Stimulated activated naive B cell treated with anti-CD40 and anti-IgM and Interleukin-4, amounts not matched to agents 10 μg/mL and 1 μg/mL and 100 μg/mL, for 72 hours (primary cell): ENCODE results near the gene EFCAB11.
"Not testable (repeated sequence)": the region's sequence is repeated elsewhere in the genome, so short reads cannot be mapped to it uniquely, and the experiment has no call there.

Experiments used
- ATAC-seq, 2 donors: fragments of 150-1000 bp; cut with Tn5 transposase; replicated peaks; 2 replicates each; pipeline ENCODE4 v1.10.0; 2021; ENCODE audit warnings: moderate library complexity in 1 of 2
- DNase-seq: peaks from one replicate; pipeline ENCODE4 v3.0.0; 2021
- H3K27ac Mint-ChIP-seq: one replicate; pipeline ENCODE4 v1.8.0; 2022; ENCODE audit warnings: mild to moderate bottlenecking, mixed read lengths
- H3K27me3 Mint-ChIP-seq, 2 donors: one replicate each; pipeline ENCODE4 v1.8.0; 2022; ENCODE audit warnings: mixed read lengths in 2 of 2
- H3K36me3 Mint-ChIP-seq, 2 donors: one replicate each; pipeline ENCODE4 v1.8.0; 2022; ENCODE audit warnings: mixed read lengths in 2 of 2, mild to moderate bottlenecking in 1 of 2
- H3K4me1 Mint-ChIP-seq, 2 donors: one replicate each; pipeline ENCODE4 v1.8.0; 2022; ENCODE audit warnings: mixed read lengths in 2 of 2, mild to moderate bottlenecking in 1 of 2
- H3K4me3 Mint-ChIP-seq, 2 donors: one replicate each; pipeline ENCODE4 v1.8.0; 2022; ENCODE audit warnings: mild to moderate bottlenecking in 2 of 2, mixed read lengths in 2 of 2, moderate library complexity in 1 of 2
- H3K9me3 Mint-ChIP-seq, 2 donors: one replicate each; pipeline ENCODE4 v1.8.0; 2022; ENCODE audit warnings: mixed read lengths in 2 of 2, mild to moderate bottlenecking in 1 of 2

EFCAB11 gene

DNA sequence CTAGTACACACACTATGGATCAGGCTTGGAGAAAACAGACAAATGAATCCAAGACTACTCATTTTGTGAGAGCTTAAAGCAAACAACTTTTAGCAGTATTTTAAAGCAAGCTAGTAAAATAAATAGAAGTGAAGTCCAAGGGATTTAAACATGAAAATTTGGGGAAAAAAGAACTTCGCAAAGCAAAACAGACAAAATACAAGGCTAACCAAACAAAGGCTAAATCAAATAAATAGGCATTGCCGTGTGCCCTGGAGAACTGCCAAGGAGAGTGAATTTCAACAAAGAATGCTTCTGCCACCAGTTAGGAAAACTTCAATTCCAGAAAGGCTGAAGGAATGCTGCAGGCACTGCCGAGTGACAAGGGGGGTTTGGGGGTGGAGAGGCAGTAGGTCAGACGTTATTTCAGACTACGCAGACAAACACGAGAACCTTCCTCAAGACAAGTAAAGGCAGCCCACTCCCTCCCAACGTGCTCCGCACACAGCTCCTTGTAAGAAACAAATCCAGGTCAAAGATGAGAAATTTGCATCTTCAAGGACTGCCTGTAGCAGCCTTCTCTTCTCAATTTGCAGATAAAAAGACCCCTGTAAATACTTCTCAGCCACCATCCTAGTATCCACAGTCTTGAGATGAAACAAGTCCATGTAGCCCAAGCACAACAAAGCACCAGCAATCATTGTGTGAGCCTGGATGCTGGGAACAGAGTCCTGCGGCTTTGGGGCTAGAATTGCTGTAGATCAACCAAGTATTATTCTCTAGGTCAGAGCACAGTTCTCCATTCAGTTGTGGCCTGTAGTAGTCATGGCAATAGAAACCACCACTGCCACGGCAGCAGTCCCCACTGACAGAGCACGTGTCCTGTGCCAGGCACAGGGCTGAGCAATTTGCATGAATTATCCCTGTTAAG is 43.3 kb downstream of the EFCAB11 start:
- Mint-ChIP-seq H3K27me3 (no peaks in the 10 kb centered on the region), H3K4me3 (no peak overlapping the region), H3K36me3 (peaks cover 0 to 5% of the 10 kb centered on the region in 2 donors), H3K9me3 (no peaks in the 10 kb centered on the region), H3K27ac (no peak overlapping the region), H3K4me1 (no peaks in the 10 kb centered on the region)
- ATAC-seq (peak in 1 of 2 donors; percentile 38), DNase-seq (no peak)

DNA sequence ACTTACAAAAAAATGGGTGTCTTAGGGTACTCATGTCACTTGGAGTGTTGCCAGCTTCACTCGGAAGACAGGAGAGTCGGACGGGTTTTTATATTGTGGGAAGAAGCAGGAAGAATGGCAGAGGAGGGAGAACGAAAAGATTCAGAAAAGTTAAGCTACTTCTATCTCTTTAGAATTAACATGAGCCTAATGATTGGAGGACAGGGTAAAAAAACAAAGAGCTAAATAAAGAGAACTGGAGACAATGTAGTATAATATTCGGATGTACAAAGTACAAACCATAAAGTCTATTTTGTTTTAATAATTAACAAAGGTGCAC is 43.9 kb downstream of the EFCAB11 start:
- Mint-ChIP-seq H3K4me1 (peaks cover 0 to under 1% of the 10 kb centered on the region in 2 donors), H3K9me3 (no peaks in the 10 kb centered on the region)
- no peak for ATAC-seq

DNA sequence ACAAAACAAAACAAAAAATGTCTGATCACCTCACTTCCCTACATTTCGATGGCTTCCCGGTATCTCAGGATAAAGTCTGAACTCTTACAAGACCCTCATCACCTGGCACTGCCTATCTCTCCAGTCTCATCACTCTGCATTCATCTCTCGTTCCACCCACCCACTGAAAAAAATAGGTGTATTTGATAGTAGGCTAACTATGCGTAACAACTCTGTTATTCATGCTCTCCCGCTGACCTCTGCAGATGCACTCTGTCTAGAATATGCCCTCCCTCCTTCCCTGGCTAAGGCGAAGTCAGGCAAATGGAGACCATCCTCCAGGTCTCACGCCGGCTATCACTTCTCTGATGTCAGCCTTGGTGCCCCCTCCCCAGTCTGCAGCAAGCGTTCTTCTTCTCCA is 44.9 kb downstream of the EFCAB11 start:
- Mint-ChIP-seq H3K27me3 (no peaks in the 10 kb centered on the region), H3K4me3 (no peak overlapping the region), H3K27ac (no peak overlapping the region)

More for the DNA sequence above, 43.9 kb downstream of the EFCAB11 start:
- H3K36me3 Mint-ChIP-seq, result peaks cover 0 to 5% of the 10 kb centered on the region in 2 donors
- H3K4me3 Mint-ChIP-seq, result no peak overlapping the region
- no peak for DNase-seq
- no peaks in the 10 kb centered on the region for H3K27me3 Mint-ChIP-seq
- H3K27ac Mint-ChIP-seq, result no peak overlapping the region

DNA sequence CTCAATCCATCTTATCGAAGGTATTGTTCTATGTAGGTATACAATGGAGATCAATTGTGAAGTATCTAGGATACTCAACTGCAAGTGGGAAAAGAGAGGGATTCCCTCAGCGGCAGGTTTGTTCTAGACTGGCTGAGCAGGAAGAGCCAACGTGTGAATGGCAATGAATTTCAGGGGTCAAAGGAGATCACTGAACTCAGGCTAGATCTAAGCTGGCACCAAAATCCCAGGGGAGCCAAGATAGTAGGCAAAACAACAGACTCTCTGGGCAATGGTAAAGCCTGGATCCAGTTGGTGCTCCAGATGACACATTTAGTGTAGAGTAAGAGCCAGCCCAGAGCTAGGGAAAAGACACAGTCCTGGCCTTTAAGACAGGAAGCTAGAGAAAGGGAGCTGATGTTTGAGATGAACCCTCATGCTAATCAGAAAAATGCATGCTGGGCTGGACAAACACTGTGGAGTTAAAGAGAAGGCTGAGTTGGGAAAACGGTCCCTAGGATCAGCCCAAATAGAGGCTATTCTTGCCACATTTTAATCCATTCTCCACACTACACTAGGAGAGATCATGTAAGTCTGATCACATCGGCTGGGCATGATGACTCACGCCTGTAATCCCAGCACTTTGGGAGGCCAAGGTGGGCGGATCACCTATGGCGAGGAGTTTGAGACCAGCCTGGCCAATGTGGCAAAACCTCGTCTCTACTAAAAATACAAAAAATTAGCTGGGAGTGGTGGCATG is 45.6 kb downstream of the EFCAB11 start:
- Mint-ChIP-seq H3K36me3 (peaks cover 0 to 9% of the 10 kb centered on the region in 2 donors), H3K4me3 (no peak overlapping the region), H3K9me3 (no peaks in the 10 kb centered on the region), H3K4me1 (peaks cover 0 to 1% of the 10 kb centered on the region in 2 donors), H3K27ac (no peak overlapping the region), H3K27me3 (no peaks in the 10 kb centered on the region)
- ATAC-seq (no peak), DNase-seq (no peak)

More for the DNA sequence above, 44.9 kb downstream of the EFCAB11 start:
- ATAC-seq (no peak), DNase-seq (no peak)
- H3K36me3 Mint-ChIP-seq, result peaks cover 0 to 9% of the 10 kb centered on the region in 2 donors
- H3K9me3 Mint-ChIP-seq, result no peaks in the 10 kb centered on the region
- peaks cover 0 to 1% of the 10 kb centered on the region in 2 donors for H3K4me1 Mint-ChIP-seq

DNA sequence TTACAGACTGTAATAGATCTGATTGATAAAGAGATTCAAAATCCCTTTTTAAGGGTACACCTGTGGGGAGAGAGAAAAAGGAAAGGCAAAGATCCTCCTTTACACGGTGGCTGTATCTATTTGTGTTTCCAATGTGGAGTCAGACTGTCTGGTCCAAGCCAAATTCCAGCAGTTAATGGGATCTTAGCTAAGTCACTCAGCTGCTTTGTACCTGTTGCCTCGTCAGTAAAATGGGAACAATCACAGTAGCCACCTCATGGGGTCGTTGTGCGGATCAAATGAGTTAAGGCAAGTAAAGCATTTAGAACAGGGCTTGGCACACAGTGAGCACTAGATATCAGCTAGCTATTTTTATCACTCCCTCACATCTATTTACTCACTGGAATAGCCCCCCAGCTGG is 46.9 kb downstream of the EFCAB11 start:
- ATAC-seq, result no peak
- Mint-ChIP-seq H3K27me3 (no peaks in the 10 kb centered on the region), H3K36me3 (peaks cover 0 to 9% of the 10 kb centered on the region in 2 donors), H3K9me3 (no peaks in the 10 kb centered on the region), H3K4me3 (no peak overlapping the region), H3K27ac (no peak overlapping the region), H3K4me1 (peaks cover 1 to 6% of the 10 kb centered on the region in 2 donors)
- DNase-seq, result no peak

DNA sequence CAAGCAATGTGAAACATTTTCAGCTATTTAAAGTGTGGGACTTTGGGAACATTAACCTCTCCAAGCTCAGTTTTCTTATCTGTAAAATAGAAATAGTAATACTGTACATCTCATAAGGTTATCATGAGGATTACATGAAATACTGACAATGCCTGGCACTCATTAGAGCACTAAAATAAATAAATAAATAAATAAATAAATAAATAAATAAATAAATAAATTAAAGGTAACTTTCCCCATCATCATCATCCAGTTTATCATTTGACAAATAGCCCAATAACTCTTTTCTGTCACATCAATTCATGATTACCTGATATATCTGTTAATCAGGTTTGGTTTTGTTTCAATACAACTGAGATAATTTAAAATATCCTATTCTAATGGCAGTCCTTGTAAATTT is 48.5 kb downstream of the EFCAB11 start:
- H3K4me3 Mint-ChIP-seq, result no peak overlapping the region
- H3K27ac Mint-ChIP-seq, result no peak overlapping the region
- H3K36me3 Mint-ChIP-seq, result peaks cover 0 to 9% of the 10 kb centered on the region in 2 donors
- no peaks in the 10 kb centered on the region for H3K27me3 Mint-ChIP-seq
- H3K4me1 Mint-ChIP-seq, result peaks cover 1 to 6% of the 10 kb centered on the region in 2 donors
- DNase-seq, result no peak
- H3K9me3 Mint-ChIP-seq, result no peaks in the 10 kb centered on the region
- ATAC-seq, result no peak

DNA sequence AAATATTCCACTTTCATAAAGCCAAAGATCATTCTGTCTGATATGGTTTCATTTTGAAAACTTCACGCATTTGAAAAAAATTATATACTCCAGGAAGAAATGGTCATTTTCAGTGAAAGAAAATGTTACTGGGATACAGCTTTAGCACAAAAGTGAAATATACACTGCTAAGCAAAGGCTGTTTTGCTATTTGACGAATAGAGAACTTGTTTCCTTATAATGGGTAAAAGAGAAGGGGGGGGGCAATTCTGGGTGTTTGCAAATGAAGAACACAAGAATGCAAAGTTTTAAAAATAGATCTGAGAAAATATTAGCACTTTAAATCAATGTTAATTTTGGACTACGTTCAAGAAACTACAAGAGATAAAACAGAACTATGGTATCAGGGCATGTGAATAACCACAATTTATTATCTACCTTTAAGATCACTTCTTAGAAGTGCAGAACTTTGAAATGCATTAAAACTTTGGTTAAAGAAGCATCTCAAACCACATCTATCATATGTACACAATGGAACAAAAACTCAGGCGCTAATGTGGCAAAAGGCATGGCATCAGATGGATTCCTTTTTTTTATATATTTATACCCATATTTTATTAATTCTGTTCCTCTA is 51.1 kb downstream of the EFCAB11 start:
- DNase-seq (no peak), ATAC-seq (no peak)
- Mint-ChIP-seq H3K9me3 (no peaks in the 10 kb centered on the region), H3K27me3 (no peaks in the 10 kb centered on the region), H3K36me3 (peaks cover 0 to 4% of the 10 kb centered on the region in 2 donors), H3K27ac (no peak overlapping the region), H3K4me3 (no peak overlapping the region), H3K4me1 (peaks cover 1 to 6% of the 10 kb centered on the region in 2 donors)

DNA sequence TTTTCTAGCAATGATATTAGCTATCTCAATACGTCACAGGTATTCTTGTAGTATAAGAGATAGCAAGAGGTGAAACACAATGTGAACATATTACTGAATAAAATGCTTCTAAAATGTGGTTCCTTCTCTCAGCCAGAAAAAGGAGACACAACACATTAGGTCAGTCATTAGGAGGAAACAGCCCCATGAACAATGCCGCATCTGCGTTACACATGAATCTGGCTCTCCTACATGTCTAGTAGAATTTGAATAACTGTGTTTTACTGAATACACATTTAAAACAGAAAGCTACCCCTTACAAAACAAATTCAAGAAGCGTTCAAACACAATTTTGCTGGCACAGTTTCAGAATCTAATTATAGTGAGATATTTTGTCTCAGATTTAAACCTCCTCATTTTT is 51.6 kb downstream of the EFCAB11 start:
- Mint-ChIP-seq H3K9me3 (no peaks in the 10 kb centered on the region), H3K27me3 (no peaks in the 10 kb centered on the region), H3K4me3 (no peak overlapping the region), H3K27ac (no peak overlapping the region), H3K36me3 (peaks cover 0 to 4% of the 10 kb centered on the region in 2 donors), H3K4me1 (peaks cover 1 to 6% of the 10 kb centered on the region in 2 donors)
- no peak for ATAC-seq
- no peak for DNase-seq

DNA sequence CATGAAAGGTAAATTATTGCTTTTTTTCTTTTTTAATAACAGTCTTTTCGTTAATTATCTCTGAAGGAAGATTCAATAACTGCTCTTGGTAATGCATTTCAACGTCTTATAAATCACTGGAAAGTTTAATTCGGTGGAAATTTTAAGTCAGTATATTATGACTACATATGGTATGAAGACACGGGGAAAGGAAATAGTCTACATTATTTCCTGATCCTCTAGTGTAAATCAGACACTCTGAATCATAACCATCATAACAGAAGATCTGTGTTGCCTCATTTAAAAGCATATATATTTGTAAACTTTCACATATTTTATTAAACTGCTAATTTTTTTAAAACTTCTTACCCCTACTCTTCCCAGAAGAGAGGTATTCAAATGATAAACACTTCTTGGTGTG is 53.7 kb downstream of the EFCAB11 start:
- ATAC-seq (no peak), DNase-seq (no peak)
- Mint-ChIP-seq H3K36me3 (peaks cover 0 to 6% of the 10 kb centered on the region in 2 donors), H3K4me1 (peaks cover 1 to 6% of the 10 kb centered on the region in 2 donors), H3K4me3 (no peak overlapping the region), H3K9me3 (peaks cover 0 to 2% of the 10 kb centered on the region in 2 donors), H3K27ac (no peak overlapping the region), H3K27me3 (no peaks in the 10 kb centered on the region)

DNA sequence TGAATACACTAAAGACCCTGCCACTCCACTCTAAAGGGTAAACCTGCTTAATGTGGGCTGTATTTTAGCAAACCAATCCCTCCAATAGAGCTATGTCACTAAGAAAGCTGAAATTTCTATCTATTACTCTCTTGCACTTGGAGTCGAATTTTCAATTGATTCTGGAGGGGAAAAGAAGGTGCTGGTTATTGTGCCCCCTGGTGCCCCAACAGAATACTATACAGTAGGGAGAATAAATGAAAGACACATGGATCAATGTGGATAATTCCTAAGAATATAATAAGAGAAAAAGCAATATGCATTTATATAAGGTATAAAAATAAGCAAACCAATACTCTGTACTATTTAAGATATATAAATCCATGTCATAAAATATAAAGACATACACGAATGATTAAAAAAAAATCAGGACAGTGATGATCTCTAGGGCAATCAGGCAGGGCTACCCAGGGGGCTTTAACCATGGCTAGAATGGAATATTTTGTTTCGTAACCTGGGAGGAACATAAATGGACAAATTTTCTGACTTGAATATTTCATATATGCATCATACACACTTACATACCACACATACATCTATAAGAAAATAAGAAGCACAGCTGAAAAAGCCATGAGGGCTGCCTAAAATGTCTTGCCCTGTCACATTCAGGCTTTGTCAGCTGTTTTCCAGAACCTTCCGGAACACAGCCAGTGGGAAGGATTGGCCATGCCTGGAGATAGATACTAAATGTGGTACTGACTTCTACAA is 54.4 kb downstream of the EFCAB11 start:
- H3K36me3 Mint-ChIP-seq, result peaks cover 0 to 4% of the 10 kb centered on the region in 2 donors
- H3K4me1 Mint-ChIP-seq, result peaks cover 0 to 6% of the 10 kb centered on the region in 2 donors
- no peak overlapping the region for H3K4me3 Mint-ChIP-seq
- H3K9me3 Mint-ChIP-seq, result peaks cover 0 to 4% of the 10 kb centered on the region in 2 donors
- ATAC-seq, result peak in 1 of 2 donors; percentile 60
- DNase-seq, result no peak
- no peak overlapping the region for H3K27ac Mint-ChIP-seq
- H3K27me3 Mint-ChIP-seq, result no peaks in the 10 kb centered on the region

DNA sequence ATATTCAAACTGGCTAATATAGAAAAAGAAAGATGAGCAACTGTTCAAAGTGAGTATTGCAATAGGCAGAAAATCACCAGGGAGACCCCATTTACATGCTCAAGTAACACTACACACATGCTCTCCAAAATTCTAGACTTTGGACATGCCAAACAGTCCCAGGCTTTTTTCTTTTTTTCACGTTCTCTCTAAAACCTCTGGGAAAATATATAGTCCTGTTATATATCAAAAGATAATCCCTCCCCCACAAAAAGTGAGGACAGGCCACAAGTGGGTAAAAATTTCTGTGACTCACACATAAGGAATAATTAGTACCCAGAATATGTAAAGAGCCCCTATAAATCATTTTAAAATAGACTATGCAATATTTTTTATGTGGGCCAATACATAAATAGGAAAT is 55.2 kb downstream of the EFCAB11 start:
- Mint-ChIP-seq H3K36me3 (peaks cover 0 to 4% of the 10 kb centered on the region in 2 donors), H3K27me3 (no peaks in the 10 kb centered on the region), H3K9me3 (peaks cover 0 to 4% of the 10 kb centered on the region in 2 donors), H3K27ac (no peak overlapping the region), H3K4me3 (no peak overlapping the region), H3K4me1 (peaks cover 0 to 6% of the 10 kb centered on the region in 2 donors)
- no peak for DNase-seq
- ATAC-seq, result no peak

DNA sequence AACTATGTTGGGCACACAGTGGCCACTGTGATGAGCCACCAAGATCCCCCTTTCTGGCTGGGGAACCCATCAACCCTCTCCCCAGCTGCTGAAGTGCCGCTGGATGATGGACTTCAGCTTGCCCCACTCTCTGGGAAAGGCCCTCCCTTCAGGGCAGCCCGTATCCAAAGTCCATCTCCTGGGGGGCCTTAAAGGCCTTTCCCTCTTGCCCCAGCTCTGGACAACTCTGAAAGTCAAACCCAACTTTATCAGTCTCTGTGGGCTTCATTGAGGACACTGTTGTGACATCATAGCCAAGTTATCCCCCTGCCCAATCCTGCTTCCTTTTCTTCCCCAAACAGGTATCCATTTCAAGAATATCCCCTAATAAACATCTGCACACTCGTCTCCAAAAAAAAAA is 61.1 kb downstream of the EFCAB11 start:
- DNase-seq, H3K27me3 Mint-ChIP-seq, ATAC-seq, H3K4me3 Mint-ChIP-seq, H3K9me3 Mint-ChIP-seq, H3K4me1 Mint-ChIP-seq, H3K27ac Mint-ChIP-seq: not testable (repeated sequence)
- H3K36me3 Mint-ChIP-seq, result peaks cover 8 to 11% of the 10 kb centered on the region in 2 donors

DNA sequence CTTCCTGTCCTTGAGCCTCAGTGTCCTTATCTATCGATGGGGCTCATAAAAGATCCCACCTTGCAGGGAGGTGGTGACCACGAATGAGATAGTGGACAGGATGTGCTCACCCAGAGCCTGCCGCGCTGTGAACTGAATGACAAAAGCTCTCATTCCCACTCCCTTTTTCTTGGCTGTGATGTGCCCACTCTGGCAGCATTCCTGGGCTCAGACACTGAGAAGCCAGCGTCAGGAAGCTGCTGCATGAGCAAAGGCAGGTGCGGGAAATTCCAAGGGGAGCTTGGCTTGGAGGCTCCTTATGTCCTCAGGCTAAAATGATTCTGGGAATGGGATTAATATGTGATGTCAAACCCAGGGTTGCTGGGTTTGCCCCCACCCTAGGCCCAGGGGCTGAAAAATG is 61.6 kb downstream of the EFCAB11 start:
- H3K27ac Mint-ChIP-seq, result no peak overlapping the region
- no peaks in the 10 kb centered on the region for H3K4me1 Mint-ChIP-seq
- DNase-seq (no peak), ATAC-seq (no peak)
- H3K4me3 Mint-ChIP-seq, result no peak overlapping the region
- H3K27me3 Mint-ChIP-seq, result no peaks in the 10 kb centered on the region
- peaks cover 3 to 8% of the 10 kb centered on the region in 2 donors for H3K9me3 Mint-ChIP-seq
- peaks cover 8 to 11% of the 10 kb centered on the region in 2 donors for H3K36me3 Mint-ChIP-seq

DNA sequence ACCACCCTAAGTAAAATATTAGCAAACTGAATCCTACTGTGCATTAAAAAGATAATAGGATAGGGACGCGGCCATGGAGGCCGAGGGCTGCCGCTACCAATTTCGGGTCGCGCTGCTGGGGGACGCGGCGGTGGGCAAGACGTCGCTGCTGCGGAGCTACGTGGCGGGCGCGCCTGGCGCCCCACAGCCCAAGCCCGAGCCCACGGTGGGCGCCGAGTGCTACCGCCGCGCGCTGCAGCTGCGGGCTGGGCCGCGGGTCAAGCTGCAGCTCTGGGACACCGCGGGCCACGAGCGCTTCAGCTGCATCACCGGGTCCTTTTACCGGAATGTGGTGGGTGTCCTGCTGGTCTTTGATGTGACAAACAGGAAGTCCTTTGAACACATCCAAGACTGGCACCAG is 62.8 kb downstream of the EFCAB11 start:
- not testable (repeated sequence) for H3K9me3 Mint-ChIP-seq, H3K27ac Mint-ChIP-seq, H3K4me1 Mint-ChIP-seq, ATAC-seq, DNase-seq, H3K27me3 Mint-ChIP-seq, H3K4me3 Mint-ChIP-seq
- peaks cover 8 to 11% of the 10 kb centered on the region in 2 donors for H3K36me3 Mint-ChIP-seq
